IPS DF 4.7 (cell line): Measurements from ENCODE around the gene DRAXIN.
"Not testable (repeated sequence)": the region's sequence is repeated elsewhere in the genome, so short reads cannot be mapped to it uniquely, and the experiment has no call there.

Source experiments
- DNase-seq: peaks from one replicate; pipeline ENCODE4 v3.0.0-alpha.2; 2013; ENCODE audit warnings: low spot score; ENCODE audit errors: extremely low read depth

Gene DRAXIN

GRCh38 chr1:11691302-11691914, at the start of gene DRAXIN:
Gene DRAXIN, plus strand, starts transcription at chr1:11691710. Its CDS starts 14,549 bp downstream, at chr1:11706259.
- DNase-seq = no peak

GRCh38 chr1:11641776-11642305, 49.7 kb upstream of the DRAXIN start:
- DNase-seq = no peak

GRCh38 chr1:11642418-11643017, 49.0 kb upstream of the DRAXIN start:
- not testable (repeated sequence) for DNase-seq

GRCh38 chr1:11643782-11644181, 47.7 kb upstream of the DRAXIN start:
- DNase-seq = no peak

- no peak for DNase-seq
These were observed 46.2 kb upstream of the DRAXIN start for GRCh38 chr1:11645270-11645669.

GRCh38 chr1:11645670-11646265, 45.7 kb upstream of the DRAXIN start:
- no peak for DNase-seq

GRCh38 chr1:11646317-11646716, 45.2 kb upstream of the DRAXIN start:
- no peak for DNase-seq

GRCh38 chr1:11647333-11647732, 44.2 kb upstream of the DRAXIN start:
- no peak for DNase-seq

- DNase-seq = no peak
These were observed 43.5 kb upstream of the DRAXIN start for GRCh38 chr1:11648039-11648438.

GRCh38 chr1:11648732-11649158, 42.8 kb upstream of the DRAXIN start:
- DNase-seq = no peak

- DNase-seq = no peak
These were observed 42.3 kb upstream of the DRAXIN start for GRCh38 chr1:11649237-11649623.

GRCh38 chr1:11649624-11650330, 41.7 kb upstream of the DRAXIN start:
- DNase-seq = no peak

- no peak for DNase-seq
These were observed 41.0 kb upstream of the DRAXIN start for GRCh38 chr1:11650331-11650991.

- DNase-seq = no peak
These were observed 40.5 kb upstream of the DRAXIN start for GRCh38 chr1:11651017-11651416.

GRCh38 chr1:11652203-11652780, 39.2 kb upstream of the DRAXIN start:
- DNase-seq = no peak

- DNase-seq = no peak
These were observed 38.2 kb upstream of the DRAXIN start for GRCh38 chr1:11653101-11653860.

GRCh38 chr1:11653861-11654136, 37.7 kb upstream of the DRAXIN start:
- no peak for DNase-seq

- no peak for DNase-seq
These were observed 37.2 kb upstream of the DRAXIN start, which contains the start of the genes FBXO2 and FBXO44 for GRCh38 chr1:11654137-11654938. Gene FBXO2, minus strand, starts transcription at chr1:11654429. Its CDS starts 89 bp downstream, at chr1:11654340. Gene FBXO44, plus strand, starts transcription at chr1:11654877. Its CDS starts 959 bp downstream, at chr1:11655836.

GRCh38 chr1:11654939-11655808, 36.3 kb upstream of the DRAXIN start:
- no peak for DNase-seq
